ENCODE data around the gene CDC7.
"Not testable (repeated sequence)": the region's sequence is repeated elsewhere in the genome, so short reads cannot be mapped to it uniquely, and the experiment has no call there.

Gene CDC7

DNA sequence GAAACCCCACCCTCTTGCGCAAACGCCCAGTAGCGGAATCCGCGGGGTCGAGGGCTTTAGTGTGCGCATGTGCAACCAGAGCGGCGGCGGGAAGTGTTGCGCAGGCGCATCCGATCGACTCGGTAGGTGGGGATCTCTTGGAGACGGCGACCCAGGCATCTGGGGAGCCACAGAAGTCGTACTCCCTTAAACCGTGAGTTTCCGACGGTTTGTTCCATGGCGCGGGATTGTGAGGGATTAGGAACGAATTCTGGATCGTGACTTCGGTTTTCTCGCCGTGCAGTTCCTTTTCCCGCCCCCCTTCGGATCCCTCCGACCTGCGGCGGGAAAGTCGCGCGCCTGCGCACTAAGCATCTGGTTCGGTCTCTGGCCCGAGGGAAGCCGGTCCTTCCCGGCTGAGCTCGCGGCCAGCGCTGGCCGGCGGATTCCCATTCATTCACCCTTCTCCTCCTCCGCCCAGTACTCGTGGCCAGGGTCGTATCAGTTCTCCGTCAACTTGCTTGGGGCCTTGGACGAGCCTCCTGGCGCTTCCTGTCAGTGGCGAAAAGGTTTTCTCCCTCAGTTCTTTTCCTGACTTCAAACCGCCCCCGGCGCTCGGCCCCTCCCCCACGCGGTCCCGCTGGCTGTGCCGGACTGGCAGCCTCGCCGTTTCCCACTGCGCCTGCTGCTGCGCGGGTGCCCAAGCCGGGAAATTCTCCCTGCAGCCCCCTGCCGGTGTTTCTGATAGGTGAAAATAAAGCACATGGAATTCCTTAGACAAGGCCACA is at the start of gene CDC7:
Gene CDC7 (plus strand): TSS at position 96 of the 767 bp plus-strand sequence. CDS start 866 bp downstream, outside the sequence.
- peak; percentile 59 to 85 (median 78) for DNase-seq (ENCODE audit: low read depth in 4 of 4, low spot score in 1 of 4)

DNA sequence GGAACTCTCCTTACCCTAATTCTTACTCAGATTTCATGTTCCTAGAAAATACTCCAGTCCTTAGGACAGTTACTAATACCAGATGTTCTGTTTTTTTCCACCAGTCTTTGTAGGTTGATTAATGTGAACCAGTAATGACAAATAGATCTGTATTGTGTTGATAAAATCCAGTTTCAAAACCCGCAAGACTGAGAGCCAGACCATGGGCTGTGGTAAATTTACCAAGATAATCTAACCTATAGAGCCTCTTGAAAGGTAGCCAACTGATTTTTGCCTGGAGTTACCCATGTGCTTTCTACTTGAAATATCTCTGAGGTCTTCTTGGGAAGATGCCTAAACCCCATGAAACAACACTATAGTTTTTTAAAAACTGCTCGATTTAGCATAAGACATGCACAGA is 46.5 kb upstream of the CDC7 start:
- DNase-seq (ENCODE audit: low read depth in 4 of 4, low spot score in 1 of 4): no peak

DNA sequence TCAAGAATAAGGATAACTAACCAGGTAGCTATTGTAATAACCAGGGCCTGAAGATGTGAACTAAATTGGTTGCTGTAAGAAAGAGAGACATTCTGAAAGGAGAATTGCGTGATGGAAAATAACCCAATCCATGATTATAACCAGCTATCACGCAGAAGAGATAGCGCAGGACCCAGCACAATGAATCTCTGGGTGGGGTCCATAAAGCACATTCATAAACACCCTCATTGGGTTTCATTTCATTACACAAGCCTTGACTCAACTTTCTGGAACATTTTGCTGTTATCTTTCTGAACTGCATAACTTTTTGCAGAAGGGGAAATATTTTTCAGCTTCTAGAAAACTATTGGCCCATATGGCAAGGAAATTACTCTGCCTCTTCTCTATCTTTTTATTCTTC is 45.3 kb upstream of the CDC7 start:
- no peak for DNase-seq (ENCODE audit: low read depth in 4 of 4, low spot score in 1 of 4)

DNA sequence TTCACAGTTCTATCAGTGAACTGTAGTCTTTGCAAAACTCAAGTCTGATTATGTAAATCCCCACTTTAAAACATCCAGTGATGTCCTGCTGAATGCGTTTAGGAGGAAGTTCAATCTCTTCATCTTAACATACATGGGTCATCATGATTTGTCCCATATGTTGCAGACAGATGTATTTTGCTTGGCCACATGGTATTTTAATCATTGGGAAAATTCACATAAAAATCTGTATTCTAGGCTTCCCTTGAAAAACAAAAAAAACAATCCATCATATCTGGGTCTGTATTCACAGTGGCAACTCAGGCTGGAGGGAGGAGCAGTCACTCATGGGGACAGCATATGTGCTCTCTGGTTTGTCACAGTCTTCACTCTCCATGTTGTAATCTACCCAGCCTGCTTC is 44.8 kb upstream of the CDC7 start:
- no peak for DNase-seq (ENCODE audit: low read depth in 4 of 4, low spot score in 1 of 4)

DNA sequence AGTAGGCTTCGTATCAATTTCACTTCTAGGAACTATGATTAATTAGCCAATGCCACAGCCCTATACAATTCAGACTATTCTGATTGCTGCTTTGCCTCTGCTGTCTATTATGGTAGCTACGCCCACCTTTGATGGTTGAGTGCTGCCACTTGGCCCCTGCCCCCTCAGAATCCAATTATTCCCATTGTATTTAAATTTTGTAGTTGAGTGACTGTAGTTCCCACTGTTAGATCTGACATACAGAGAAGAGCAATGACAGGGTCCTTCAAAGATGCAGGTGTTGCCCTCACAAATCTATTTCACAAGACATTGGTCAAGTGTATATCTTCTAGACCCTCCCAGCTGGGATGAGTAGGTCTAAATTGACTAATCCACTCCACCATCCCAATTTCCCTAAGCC is 35.3 kb upstream of the CDC7 start:
- DNase-seq (ENCODE audit: low read depth in 4 of 4, low spot score in 1 of 4): not testable (repeated sequence)

DNA sequence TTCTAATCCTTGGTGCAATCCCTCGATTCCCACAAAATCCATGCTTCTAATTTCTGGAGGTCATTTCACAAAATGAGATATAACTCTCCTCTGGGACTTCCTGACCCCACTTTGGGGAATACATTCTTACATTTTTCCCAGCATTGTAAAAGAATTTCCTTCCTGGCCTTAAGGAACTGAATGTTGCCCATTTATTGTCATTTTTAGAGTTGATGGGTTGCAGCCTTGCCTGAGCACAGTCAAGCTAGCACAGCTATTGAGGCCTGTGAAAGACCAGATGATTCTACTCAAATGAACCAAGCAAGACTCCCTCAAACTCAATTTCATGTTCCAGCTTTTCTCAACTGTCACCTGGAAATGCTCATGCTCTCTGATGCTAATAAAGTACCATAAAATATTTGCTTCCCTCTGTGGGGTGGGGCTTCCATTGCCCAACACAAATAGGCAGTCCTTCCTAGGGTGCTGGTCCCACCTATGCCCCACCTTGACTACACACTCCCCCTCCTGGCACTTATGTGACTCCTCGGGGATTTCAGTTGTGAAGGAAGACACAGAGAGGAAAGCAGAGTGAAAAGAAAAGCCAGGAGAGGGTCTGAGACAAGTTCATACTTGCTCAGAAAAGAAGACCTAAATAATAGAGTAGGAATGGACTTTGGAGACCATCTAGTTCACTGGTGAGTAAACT is 24.0 kb upstream of the CDC7 start:
- DNase-seq (ENCODE audit: low read depth in 4 of 4, low spot score in 1 of 4): no peak

DNA sequence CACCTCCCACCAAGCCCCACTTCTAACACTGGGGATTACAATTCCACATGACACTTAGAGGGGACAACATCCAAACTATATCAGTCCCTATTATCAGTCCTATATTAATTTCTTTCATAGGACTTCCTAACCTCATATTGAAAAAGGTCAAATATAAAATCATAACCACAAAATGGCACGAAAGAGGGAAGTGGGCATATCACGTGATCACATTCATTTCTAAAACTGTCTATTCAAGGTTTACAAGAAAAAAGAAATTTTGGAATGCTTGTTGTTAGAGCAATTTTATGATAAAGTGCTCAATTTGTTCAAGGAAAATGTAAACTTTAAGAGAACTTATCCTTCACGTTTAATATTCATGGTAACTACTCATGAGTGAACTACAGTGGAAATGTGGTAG is 13.2 kb upstream of the CDC7 start:
- no peak for DNase-seq (ENCODE audit: low read depth in 4 of 4, low spot score in 1 of 4)

DNA sequence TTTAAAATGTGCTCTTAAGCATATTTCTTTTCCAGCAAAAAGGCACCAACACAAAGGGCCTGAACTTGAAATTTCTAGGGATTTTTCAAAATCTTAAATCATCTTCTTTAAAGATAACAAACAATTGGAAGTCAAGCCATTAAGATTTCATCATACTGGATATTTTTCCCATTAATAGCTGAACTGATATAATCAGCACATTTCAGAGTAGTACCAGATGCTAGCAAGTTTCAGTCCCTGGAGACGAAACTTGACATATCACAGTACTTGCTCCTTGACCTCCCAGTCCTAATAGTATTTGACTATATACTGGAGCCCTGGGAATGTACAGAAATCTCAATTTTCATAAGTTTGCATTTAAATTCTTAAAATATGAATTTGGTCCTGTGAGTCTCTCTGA is 10.2 kb upstream of the CDC7 start:
- DNase-seq (ENCODE audit: low read depth in 4 of 4, low spot score in 1 of 4): no peak

DNA sequence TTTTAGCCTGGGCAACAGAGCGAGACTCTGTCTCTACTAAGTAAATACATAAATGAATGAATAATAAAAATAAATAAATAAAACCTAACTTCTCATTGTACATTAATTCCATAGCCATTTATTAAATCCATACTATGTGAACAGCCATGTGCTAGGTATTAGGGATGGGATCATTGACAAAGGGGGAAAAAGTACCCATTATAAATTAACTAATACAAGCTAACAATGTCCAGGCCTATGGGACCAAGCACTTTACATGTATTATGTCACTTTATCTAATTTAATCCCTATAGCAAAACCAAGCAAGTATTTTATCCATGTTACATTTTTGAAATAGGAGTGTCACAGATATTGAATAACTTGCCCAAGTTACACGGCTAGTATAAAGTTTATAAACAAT is 2.6 kb upstream of the CDC7 start:
- DNase-seq (ENCODE audit: low read depth in 4 of 4, low spot score in 1 of 4): no peak

DNA sequence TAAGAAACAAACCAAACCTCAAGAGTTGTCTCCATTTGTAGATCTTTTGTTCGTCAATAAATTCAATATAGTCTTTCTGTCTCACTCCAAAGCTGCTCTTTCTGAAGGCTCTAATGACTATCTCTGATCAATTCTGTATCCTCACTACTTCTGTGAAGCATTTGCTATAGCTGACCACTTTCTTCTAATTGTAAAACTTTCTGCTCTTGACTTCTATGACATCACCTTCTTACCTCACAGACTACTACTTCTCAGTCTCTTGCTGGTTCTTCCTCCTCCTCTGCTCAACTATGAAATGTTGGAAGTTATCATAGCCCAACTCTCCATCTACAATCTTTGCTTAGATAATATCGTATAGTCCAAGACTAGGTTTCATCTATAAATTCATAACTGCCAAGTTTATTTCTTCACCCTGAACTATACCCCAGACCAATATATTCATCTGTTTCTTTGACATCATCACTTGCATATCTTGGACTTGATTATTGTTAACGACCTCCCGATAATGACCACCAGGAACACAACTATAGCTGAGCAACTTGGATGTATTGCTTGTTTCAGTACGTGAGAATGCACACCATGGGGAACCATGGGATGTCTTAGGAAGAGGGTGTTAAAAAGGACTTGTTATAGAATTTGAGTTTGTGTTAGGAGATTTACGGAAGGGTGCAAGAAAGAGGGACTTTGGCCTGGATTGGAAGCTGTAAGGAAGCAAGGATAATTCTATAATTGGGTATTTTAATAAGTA is 2.0 kb upstream of the CDC7 start:
- no peak for DNase-seq (ENCODE audit: low read depth in 4 of 4, low spot score in 1 of 4)

DNA sequence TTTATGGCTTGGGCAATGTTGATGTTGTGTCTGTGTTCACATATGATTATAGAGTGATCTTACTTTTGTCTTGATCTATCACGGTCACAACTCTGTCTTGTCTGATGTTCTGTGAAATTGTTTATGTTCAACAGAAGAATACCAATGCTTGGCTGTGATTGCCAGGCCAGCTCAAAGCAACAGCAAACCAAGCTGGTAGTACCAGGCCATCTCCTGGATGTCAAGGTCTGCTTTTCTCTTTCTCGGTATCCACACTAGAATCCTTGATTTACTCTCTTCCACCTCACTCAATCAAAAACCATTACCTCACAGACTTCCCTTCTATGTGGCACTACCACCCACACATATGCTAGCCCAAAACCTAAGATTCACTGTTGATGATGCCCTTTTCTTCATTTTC is 1.3 kb upstream of the CDC7 start:
- no peak for DNase-seq (ENCODE audit: low read depth in 4 of 4, low spot score in 1 of 4)

DNA sequence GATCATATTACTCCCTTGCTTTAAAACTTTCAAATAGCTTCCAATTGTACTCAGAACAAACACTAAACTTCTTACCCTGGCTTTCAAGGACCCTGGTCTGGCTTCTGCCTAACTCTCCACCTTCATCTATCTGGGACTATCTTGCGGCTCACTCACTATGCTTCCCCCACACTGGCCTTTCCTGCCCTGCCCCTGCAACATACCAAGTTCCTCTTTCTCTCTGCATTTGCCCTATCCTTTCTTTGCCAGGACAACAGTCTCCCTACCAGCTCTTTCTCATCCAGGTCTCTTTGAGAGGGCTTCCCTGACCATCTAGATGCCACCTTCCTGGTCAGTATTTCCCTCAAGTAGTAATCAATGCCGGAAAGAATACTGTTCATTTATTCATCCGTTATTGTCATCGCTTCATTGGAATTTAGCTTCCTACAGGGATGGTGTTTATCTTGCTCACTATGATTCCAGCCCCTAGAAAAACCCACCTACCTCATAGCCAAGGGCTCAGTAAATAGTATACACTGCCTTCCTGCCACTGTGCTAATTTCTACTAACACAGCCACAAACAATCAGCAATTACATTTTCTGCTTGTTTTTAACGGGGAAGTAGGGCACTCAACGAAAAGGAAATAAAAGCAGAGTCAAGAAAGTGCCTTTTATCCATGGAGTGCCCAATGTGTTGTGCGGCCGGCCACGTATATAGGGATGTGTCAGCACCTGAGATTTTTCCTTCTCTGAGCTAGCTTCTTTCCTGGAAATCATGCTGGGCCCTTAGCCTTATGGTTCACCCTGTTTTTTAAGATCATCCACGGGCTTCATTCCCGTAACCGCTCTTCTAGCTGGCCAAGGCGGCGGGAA is 521 bp upstream of the CDC7 start:
- DNase-seq (ENCODE audit: low read depth in 4 of 4, low spot score in 1 of 4): no peak

DNA sequence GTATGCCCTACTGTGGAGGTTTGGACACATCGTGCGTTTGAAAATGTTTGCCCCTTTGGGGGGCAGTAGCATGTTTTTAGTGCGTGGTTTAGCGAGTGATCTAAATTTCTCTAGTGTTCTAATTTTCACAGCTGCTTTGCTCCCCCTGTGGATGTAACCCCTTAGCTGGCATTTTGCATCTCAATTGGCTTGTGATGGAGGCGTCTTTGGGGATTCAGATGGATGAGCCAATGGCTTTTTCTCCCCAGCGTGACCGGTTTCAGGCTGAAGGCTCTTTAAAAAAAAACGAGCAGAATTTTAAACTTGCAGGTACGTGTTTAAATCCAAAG is 836 bp downstream of the CDC7 start:
- DNase-seq (ENCODE audit: low read depth in 4 of 4, low spot score in 1 of 4): peak in 1 of 4 experiments; percentile 2

DNA sequence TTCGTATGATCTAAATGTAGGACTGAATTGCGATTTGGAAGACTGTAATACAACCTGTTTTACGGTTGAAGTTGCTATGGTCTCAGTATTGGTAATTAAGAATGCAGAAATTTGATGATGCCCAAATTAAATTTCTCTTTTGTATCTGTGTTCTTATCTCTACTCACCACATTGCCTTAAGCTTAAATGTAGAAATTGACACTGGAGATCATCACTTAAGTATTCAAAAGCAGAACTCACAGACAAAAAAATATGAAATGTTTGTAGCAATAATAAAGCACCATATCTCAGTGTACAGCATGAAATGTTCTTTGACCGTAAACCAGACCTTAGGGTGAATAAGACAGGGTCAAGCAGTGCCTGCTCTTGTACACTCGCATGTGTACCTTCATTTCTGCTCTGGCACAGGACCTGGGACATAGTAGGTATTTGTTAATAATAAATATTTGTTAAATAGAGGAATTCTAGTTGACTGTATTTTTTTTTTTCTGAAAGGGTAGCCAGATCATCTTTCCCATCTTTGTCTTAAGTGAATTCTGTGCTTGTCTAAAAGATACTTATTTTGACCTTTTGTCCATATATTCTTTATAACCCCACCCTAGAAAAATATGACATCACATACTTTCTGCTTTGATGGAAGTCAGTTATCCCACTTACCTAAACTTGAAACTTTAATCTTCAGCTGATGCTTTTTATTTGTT is 1.5 kb downstream of the CDC7 start:
- no peak for DNase-seq (ENCODE audit: low read depth in 4 of 4, low spot score in 1 of 4)

DNA sequence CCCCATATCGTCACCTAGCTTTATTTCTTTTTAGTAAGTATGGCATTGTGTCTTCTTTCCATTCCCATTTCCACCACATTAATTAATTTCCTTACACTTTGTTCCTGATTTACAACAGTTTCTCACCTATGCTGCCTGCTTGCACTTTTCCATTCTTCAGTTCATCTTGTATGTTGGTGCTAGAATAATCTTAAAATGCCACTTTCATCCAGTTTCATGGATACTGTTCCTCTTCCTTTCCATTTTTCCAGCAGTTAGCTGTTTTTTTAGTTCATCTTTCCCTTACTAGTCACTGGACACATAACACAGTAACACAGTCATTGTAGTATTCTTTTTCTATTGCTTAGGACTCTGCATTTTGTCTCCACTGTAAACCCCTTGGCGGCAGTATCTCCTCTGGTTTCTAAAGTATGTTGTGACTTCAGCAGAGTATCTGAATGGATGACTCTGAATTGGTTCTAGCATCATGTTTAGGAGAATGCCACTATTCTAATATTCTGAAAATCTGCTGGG is 2.1 kb downstream of the CDC7 start:
- DNase-seq (ENCODE audit: low read depth in 4 of 4, low spot score in 1 of 4): no peak

DNA sequence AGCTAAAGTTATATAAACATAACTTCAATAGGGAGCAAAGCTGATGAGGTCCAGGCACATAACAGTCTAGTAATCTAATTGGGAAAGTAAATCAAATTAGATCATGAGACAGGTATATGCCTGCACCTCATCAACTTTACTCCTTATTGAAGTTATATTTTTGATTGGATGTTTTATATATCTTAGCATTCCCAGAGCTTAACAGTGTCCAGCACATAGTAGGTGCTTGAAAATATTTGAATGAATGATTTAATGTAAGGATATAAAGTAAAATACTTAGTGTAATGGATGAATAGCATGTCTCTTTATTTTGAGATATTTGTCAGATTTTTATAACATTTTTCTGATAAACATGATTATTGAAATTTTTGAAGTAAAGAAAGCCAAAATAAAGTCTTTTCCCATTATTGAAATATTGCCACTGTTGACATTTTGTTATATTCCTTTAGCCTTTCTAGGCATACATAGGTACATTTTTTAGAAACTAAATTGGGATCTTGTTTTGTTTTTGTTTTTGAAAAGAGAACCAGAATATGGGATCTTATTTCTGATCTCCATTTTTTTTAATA is 2.8 kb downstream of the CDC7 start:
- no peak for DNase-seq (ENCODE audit: low read depth in 4 of 4, low spot score in 1 of 4)

DNA sequence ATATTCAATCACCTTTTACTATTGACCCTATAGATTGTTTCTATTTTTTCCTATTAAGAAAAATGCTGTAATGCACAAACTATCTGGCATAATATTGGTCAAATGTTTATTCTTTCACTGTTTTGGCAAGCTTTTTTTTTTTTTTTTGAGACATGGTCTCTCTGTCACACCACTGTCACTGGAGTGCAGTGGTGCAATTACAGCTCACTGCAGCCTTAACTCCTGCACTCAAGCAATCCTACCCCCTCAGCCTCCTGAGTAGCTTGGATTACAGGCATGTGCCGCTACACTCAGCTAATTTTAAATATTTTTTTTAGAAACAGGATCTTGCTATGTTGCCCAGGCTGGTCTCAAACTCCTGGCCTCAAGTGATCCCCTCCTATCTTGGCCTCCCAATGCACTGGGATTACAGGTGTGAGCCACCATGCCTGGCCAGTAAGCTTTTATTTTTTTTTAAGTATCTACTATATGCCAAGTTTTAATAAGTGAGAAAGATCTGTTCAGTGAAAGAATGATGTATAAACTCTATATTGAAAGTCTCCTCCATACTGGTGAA is 3.4 kb downstream of the CDC7 start:
- DNase-seq (ENCODE audit: low read depth in 4 of 4, low spot score in 1 of 4): no peak

DNA sequence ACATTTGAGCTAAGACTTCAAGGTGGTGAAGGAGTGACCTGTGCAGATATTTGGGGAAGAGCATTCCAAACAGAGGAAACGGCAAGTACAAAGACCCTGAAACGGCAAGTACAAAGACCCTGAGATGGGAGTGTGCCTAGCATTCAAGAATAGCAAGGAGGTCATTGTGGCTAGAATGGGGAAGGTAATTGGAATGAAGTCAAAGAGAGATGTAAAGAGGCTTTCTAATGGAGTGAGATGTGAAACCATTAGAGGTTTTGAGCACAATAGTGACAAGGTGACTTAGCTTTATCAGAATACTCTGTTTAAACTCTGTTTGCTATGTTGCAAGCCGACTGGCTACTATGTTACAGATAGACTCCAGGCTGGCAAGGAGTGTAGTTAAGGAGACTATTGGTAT is 4.4 kb downstream of the CDC7 start:
- no peak for DNase-seq (ENCODE audit: low read depth in 4 of 4, low spot score in 1 of 4)

DNA sequence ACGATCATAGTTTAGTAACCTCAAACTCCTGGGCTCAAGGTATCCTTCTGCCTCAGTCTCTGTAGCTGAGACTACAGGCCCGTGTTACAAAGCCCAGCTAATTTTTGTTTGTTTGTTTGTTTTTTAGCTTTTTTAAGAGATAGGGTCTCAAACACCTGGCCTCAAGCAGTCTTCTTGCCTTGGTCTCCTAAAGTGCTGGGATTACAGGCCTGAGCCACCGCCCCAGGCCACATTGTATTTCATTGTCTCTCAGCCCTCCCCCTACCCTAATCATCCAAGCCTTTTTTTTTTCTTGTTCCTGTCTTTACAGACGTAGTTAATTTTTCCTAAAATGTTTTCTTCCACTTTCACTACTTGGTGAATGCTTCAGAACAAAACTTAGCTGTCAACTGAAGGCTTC is 5.4 kb downstream of the CDC7 start:
- DNase-seq (ENCODE audit: low read depth in 4 of 4, low spot score in 1 of 4): no peak

DNA sequence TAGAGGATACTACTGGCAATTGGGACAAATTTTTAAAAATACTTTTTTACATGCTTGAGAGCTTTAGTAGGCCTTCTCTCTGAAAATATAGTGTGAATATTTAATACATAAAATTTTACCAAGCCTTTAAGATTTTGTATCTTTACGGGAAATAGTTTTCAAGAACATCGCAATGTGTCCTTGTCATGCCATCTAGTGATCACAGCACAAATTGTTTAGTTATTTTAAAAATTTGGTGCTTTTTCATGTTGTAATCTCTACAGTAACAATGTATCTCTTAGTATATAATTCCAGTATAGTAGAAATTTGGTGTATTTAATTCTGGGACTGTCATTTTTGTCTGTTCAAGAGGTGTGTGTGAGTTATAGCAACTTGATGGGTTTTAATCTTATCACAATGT is 6.7 kb downstream of the CDC7 start:
- no peak for DNase-seq (ENCODE audit: low read depth in 4 of 4, low spot score in 1 of 4)

Data from stimulated activated CD4-positive, alpha-beta T cell treated with anti-CD3 and anti-CD28 coated beads, Interleukin-1b, Interleukin-23, amount 100 ng/mL, for 24 hours (primary cell).